Nephron progenitor cell (in vitro differentiated cells): ENCODE data around the gene IWS1.

Experiments used
- DNase-seq: peaks from one replicate; pipeline ENCODE4 v3.0.0; 2021
- H3K27ac Mint-ChIP-seq: 2 replicates; pipeline ENCODE4 v1.8.0; 2021; ENCODE audit warnings: mild to moderate bottlenecking, moderate library complexity, mixed read lengths
- H3K27me3 Mint-ChIP-seq: 2 replicates; pipeline ENCODE4 v1.8.0; 2021; ENCODE audit warnings: mild to moderate bottlenecking, low read depth, mixed read lengths; ENCODE audit not compliant: poor library complexity
- H3K36me3 Mint-ChIP-seq: 2 replicates; pipeline ENCODE4 v1.8.0; 2021; ENCODE audit warnings: low read depth, mixed read lengths
- H3K4me1 Mint-ChIP-seq: 2 replicates; pipeline ENCODE4 v1.8.0; 2021; ENCODE audit warnings: mixed read lengths
- H3K4me3 Mint-ChIP-seq: 2 replicates; pipeline ENCODE4 v1.8.0; 2021; ENCODE audit warnings: mild to moderate bottlenecking, moderate library complexity, mixed read lengths
- H3K9me3 Mint-ChIP-seq: 2 replicates; pipeline ENCODE4 v1.8.0; 2021; ENCODE audit warnings: mild to moderate bottlenecking, moderate library complexity, mixed read lengths
- TF ChIP-seq, protein P1 (sequence below): fragments of 200-600 bp; sonication (generic); IDR thresholded peaks from 2 replicates; pipeline ENCODE4 v1.5.0; 2021; ENCODE audit warnings: antibody characterized with exemption

Gene IWS1

DNA sequence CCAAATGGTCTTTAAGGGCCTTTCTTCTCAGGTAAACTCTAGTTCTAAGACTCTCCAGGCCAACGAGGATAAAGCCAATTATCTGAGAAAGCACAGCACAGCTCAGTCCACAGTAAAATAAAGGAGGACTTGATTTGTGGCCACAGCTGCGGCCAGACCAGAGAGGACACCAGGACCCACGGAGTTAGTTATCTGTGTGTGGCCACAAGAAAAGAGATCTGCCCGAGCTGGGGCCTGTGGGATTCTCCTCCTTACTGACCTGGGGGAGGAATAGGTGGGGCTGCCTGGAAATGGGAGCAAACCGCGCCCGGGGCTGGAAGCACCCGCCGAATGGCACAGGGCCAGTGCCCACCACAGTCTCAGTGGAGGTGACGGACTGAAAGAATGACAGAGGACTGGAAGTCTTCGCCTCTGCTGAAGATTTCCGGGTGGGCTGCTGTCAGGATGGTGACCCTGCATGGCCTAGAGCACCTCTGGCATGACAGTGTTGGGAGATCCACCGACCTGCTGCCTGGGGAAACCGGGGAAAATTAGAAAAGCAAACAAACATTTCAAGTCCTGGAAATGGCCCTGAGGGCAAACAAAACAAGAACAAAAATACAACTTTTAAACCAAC is 94.8 kb downstream of the IWS1 start:
- TF ChIP-seq, protein P1, sequence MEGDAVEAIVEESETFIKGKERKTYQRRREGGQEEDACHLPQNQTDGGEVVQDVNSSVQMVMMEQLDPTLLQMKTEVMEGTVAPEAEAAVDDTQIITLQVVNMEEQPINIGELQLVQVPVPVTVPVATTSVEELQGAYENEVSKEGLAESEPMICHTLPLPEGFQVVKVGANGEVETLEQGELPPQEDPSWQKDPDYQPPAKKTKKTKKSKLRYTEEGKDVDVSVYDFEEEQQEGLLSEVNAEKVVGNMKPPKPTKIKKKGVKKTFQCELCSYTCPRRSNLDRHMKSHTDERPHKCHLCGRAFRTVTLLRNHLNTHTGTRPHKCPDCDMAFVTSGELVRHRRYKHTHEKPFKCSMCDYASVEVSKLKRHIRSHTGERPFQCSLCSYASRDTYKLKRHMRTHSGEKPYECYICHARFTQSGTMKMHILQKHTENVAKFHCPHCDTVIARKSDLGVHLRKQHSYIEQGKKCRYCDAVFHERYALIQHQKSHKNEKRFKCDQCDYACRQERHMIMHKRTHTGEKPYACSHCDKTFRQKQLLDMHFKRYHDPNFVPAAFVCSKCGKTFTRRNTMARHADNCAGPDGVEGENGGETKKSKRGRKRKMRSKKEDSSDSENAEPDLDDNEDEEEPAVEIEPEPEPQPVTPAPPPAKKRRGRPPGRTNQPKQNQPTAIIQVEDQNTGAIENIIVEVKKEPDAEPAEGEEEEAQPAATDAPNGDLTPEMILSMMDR: no peak
- Mint-ChIP-seq H3K27ac (peak overlapping the region; percentile 42), H3K4me1 (peaks cover 10% of the 10 kb centered on the region), H3K4me3 (no peak overlapping the region), H3K27me3 (peaks cover 13% of the 10 kb centered on the region), H3K9me3 (no peaks in the 10 kb centered on the region), H3K36me3 (no peaks in the 10 kb centered on the region)
- DNase-seq: no peak
